Large intestine (tissue), 3 donors: ENCODE data around the gene NDUFA11. TPM values are rescaled to one million over a fixed set of nuclear protein-coding genes. Genes with fewer than 3 reads are reported as not detected.
A peak's percentile ranks its signal among the peaks of the same experiment; 100 is the strongest.

Experiments used
- DNase-seq, 2 donors: peaks; one replicate each; pipeline versions ENCODE4 v3.0.0 to v3.0.0-alpha.2; 2013
- H3K27ac ChIP-seq: one replicate; pipeline ENCODE4 v1.5.1; 2013; ENCODE audit warnings: low read length
- H3K27me3 ChIP-seq: 2 replicates; pipeline ENCODE4 v1.6.1; 2013; ENCODE audit warnings: low read length; ENCODE audit not compliant: control insufficient read depth, insufficient read depth
- H3K36me3 ChIP-seq: 2 replicates; pipeline ENCODE4 v1.6.1; 2013; ENCODE audit warnings: low read length; ENCODE audit not compliant: control insufficient read depth, insufficient read depth
- H3K4me1 ChIP-seq: one replicate; pipeline ENCODE4 v1.6.1; 2013; ENCODE audit warnings: low read length; ENCODE audit not compliant: control insufficient read depth, insufficient read depth
- H3K4me3 ChIP-seq: one replicate; pipeline ENCODE4 v1.5.1; 2013; ENCODE audit warnings: low read length
- H3K9me3 ChIP-seq: one replicate; pipeline ENCODE4 v1.6.1; 2013; ENCODE audit warnings: mild to moderate bottlenecking, low read depth, low read length, moderate library complexity; ENCODE audit not compliant: control insufficient read depth
- WGBS: methylation state at CpG from one replicate; pipeline ENCODE4 v1.1.5; 2013; ENCODE audit warnings: low lambda C conversion rate; ENCODE audit not compliant: insufficient coverage; 5-methylcytosine and 5-hydroxymethylcytosine counted together
- polyA plus RNA-seq: library from polyadenylated mRNA; unstranded; fragments of 120-200 nt; gene quantifications from one replicate; pipeline ENCODE4 v1.2.1, GENCODE V29; 2013

The NDUFA11 gene
- polyA plus RNA-seq, 1 donor, result 203 TPM

- no peak overlapping the region for H3K4me3 ChIP-seq
- peaks cover 5% of the 10 kb centered on the region for H3K4me1 ChIP-seq
- H3K36me3 ChIP-seq, result peaks cover 82% of the 10 kb centered on the region
- H3K27ac ChIP-seq, result no peak overlapping the region
- no CpG with 5 or more reads among the region's 20 CpGs for WGBS
- peaks cover 4% of the 10 kb centered on the region for H3K9me3 ChIP-seq
- DNase-seq, result no peak
- H3K27me3 ChIP-seq, result no peaks in the 10 kb centered on the region
Observed at GRCh38 chr19:5933391-5934068, 29.9 kb upstream of the NDUFA11 start.

GRCh38 chr19:5932609-5933262 is 29.1 kb upstream of the NDUFA11 start:
- no CpG with 5 or more reads among the region's 21 CpGs for WGBS
- DNase-seq, result no peak

GRCh38 chr19:5932146-5932545 is 28.6 kb upstream of the NDUFA11 start:
- Histone ChIP-seq H3K27me3 (no peaks in the 10 kb centered on the region), H3K4me3 (no peak overlapping the region), H3K9me3 (peaks cover 4% of the 10 kb centered on the region), H3K4me1 (peaks cover 5% of the 10 kb centered on the region), H3K36me3 (peaks cover 84% of the 10 kb centered on the region), H3K27ac (no peak overlapping the region)
- DNase-seq, result no peak
- WGBS, result no CpG with 5 or more reads among the region's 18 CpGs

More at GRCh38 chr19:5932609-5933262, 29.1 kb upstream of the NDUFA11 start:
- Histone ChIP-seq H3K4me1 (peaks cover 5% of the 10 kb centered on the region), H3K9me3 (peaks cover 4% of the 10 kb centered on the region), H3K36me3 (peaks cover 84% of the 10 kb centered on the region), H3K27ac (no peak overlapping the region), H3K27me3 (no peaks in the 10 kb centered on the region), H3K4me3 (no peak overlapping the region)

- no peak overlapping the region for H3K27ac ChIP-seq
- DNase-seq, result no peak
- peaks cover 84% of the 10 kb centered on the region for H3K36me3 ChIP-seq
- H3K27me3 ChIP-seq, result no peaks in the 10 kb centered on the region
- peaks cover 6% of the 10 kb centered on the region for H3K4me1 ChIP-seq
- peaks cover 4% of the 10 kb centered on the region for H3K9me3 ChIP-seq
- no peak overlapping the region for H3K4me3 ChIP-seq
- WGBS, result no CpG with 5 or more reads among the region's 11 CpGs
Observed at GRCh38 chr19:5931251-5931650, 27.7 kb upstream of the NDUFA11 start.

GRCh38 chr19:5929625-5930024 is 26.0 kb upstream of the NDUFA11 start:
- no CpG with 5 or more reads among the region's 14 CpGs for WGBS

GRCh38 chr19:5929179-5929578 is 25.6 kb upstream of the NDUFA11 start:
- Histone ChIP-seq H3K36me3 (peaks cover 96% of the 10 kb centered on the region), H3K27ac (no peak overlapping the region)

More at GRCh38 chr19:5929625-5930024, 26.0 kb upstream of the NDUFA11 start:
- Histone ChIP-seq H3K27ac (no peak overlapping the region), H3K4me3 (no peak overlapping the region), H3K4me1 (peaks cover 7% of the 10 kb centered on the region), H3K9me3 (peaks cover 4% of the 10 kb centered on the region), H3K27me3 (no peaks in the 10 kb centered on the region), H3K36me3 (peaks cover 91% of the 10 kb centered on the region)
- DNase-seq, result no peak

GRCh38 chr19:5927441-5927821 is 23.8 kb upstream of the NDUFA11 start:
- WGBS, result no CpG with 5 or more reads among the region's 8 CpGs
- H3K27ac ChIP-seq, result peak overlapping the region; percentile 53
- peaks cover 7% of the 10 kb centered on the region for H3K4me1 ChIP-seq

More at GRCh38 chr19:5929179-5929578, 25.6 kb upstream of the NDUFA11 start:
- Histone ChIP-seq H3K9me3 (peaks cover 4% of the 10 kb centered on the region), H3K27me3 (no peaks in the 10 kb centered on the region), H3K4me3 (no peak overlapping the region), H3K4me1 (peaks cover 7% of the 10 kb centered on the region)
- WGBS, result no CpG with 5 or more reads among the region's 13 CpGs
- no peak for DNase-seq

GRCh38 chr19:5926641-5927440 is 23.3 kb upstream of the NDUFA11 start:
- no CpG with 5 or more reads among the region's 14 CpGs for WGBS
- H3K4me1 ChIP-seq, result peaks cover 7% of the 10 kb centered on the region
- H3K4me3 ChIP-seq, result no peak overlapping the region
- peak overlapping the region; percentile 53 for H3K27ac ChIP-seq
- H3K9me3 ChIP-seq, result no peaks in the 10 kb centered on the region
- DNase-seq, result no peak
- no peaks in the 10 kb centered on the region for H3K27me3 ChIP-seq
- peaks cover 96% of the 10 kb centered on the region for H3K36me3 ChIP-seq

More at GRCh38 chr19:5927441-5927821, 23.8 kb upstream of the NDUFA11 start:
- Histone ChIP-seq H3K36me3 (peaks cover 97% of the 10 kb centered on the region), H3K27me3 (no peaks in the 10 kb centered on the region), H3K4me3 (no peak overlapping the region), H3K9me3 (no peaks in the 10 kb centered on the region)
- no peak for DNase-seq

GRCh38 chr19:5925830-5926427 is 22.3 kb upstream of the NDUFA11 start:
- no peak for DNase-seq
- peak overlapping the region; percentile 33 for H3K27ac ChIP-seq
- WGBS, result 83% methylated on average over 2 of the region's 18 CpGs
- no peaks in the 10 kb centered on the region for H3K27me3 ChIP-seq
- H3K9me3 ChIP-seq, result no peaks in the 10 kb centered on the region
- H3K36me3 ChIP-seq, result peaks cover 98% of the 10 kb centered on the region
- peaks cover 7% of the 10 kb centered on the region for H3K4me1 ChIP-seq
- no peak overlapping the region for H3K4me3 ChIP-seq

GRCh38 chr19:5923356-5923755 is 19.8 kb upstream of the NDUFA11 start:
- Histone ChIP-seq H3K36me3 (peaks cover 95% of the 10 kb centered on the region), H3K27me3 (no peaks in the 10 kb centered on the region), H3K4me3 (no peak overlapping the region), H3K9me3 (no peaks in the 10 kb centered on the region), H3K27ac (no peak overlapping the region), H3K4me1 (peaks cover 7% of the 10 kb centered on the region)
- no CpG with 5 or more reads among the region's 16 CpGs for WGBS
- no peak for DNase-seq
